ENCODE data around the gene IL12A. TPM values are rescaled to one million over a fixed set of nuclear protein-coding genes. Genes with fewer than 3 reads are reported as not detected.

Gene IL12A
- total RNA-seq, 1 donor from 2014 or later = 6.6 TPM

GRCh38 chr3:159978353-159978752 is 10.3 kb upstream of the IL12A start:
- Histone ChIP-seq H3K9me3 (no peaks in the 10 kb centered on the region), H3K27me3 (no peaks in the 10 kb centered on the region), H3K36me3 (no peaks in the 10 kb centered on the region), H3K4me1 (no peaks in the 10 kb centered on the region), H3K4me3 (no peak overlapping the region), H3K27ac (no peak overlapping the region)
- TF ChIP-seq POLR2A (IDR thresholded peaks at IDR 0.05) (no peak), POLR2AphosphoS5 (IDR thresholded peaks at IDR 0.05; ENCODE audit: insufficient read depth in 1 of 2, low read depth in 1 of 2) (no peak), CTCF (IDR thresholded peaks at IDR 0.05) (no peak)
- intact Hi-C loops (cut with DNase I) = no loop called here
- no peak for DNase-seq (ENCODE audit: extremely low spot score in 2 of 2)

- H3K9me3 ChIP-seq = no peaks in the 10 kb centered on the region
- no peaks in the 10 kb centered on the region for H3K27me3 ChIP-seq
- H3K4me1 ChIP-seq = no peaks in the 10 kb centered on the region
- intact Hi-C loops (cut with DNase I) = no loop called here
- no peak overlapping the region for H3K27ac ChIP-seq
- no peaks in the 10 kb centered on the region for H3K36me3 ChIP-seq
- H3K4me3 ChIP-seq = no peak overlapping the region
- TF ChIP-seq POLR2A (IDR thresholded peaks at IDR 0.05) (no peak), CTCF (IDR thresholded peaks at IDR 0.05) (no peak), POLR2AphosphoS5 (IDR thresholded peaks at IDR 0.05; ENCODE audit: insufficient read depth in 1 of 2, low read depth in 1 of 2) (no peak)
- no peak for DNase-seq (ENCODE audit: extremely low spot score in 2 of 2)
Observed at GRCh38 chr3:159978918-159979703, 9.5 kb upstream of the IL12A start.

GRCh38 chr3:159982442-159982974 is 6.1 kb upstream of the IL12A start:
- DNase-seq (ENCODE audit: extremely low spot score in 2 of 2) = no peak

GRCh38 chr3:159987291-159987711 is 1.3 kb upstream of the IL12A start:
- Histone ChIP-seq H3K4me1 (peaks cover 19% of the 10 kb centered on the region), H3K4me3 (no peak overlapping the region), H3K36me3 (no peaks in the 10 kb centered on the region), H3K27me3 (no peaks in the 10 kb centered on the region), H3K9me3 (no peaks in the 10 kb centered on the region), H3K27ac (no peak overlapping the region)
- DNase-seq (ENCODE audit: extremely low spot score in 2 of 2) = no peak
- TF ChIP-seq CTCF (IDR thresholded peaks at IDR 0.05) = no peak
- TF ChIP-seq POLR2AphosphoS5 (IDR thresholded peaks at IDR 0.05; ENCODE audit: insufficient read depth in 1 of 2, low read depth in 1 of 2) = no peak
- no peak for TF ChIP-seq POLR2A (IDR thresholded peaks at IDR 0.05)
- intact Hi-C loops (cut with DNase I) = no loop called here

More at GRCh38 chr3:159982442-159982974, 6.1 kb upstream of the IL12A start:
- no peaks in the 10 kb centered on the region for H3K27me3 ChIP-seq
- H3K36me3 ChIP-seq = no peaks in the 10 kb centered on the region
- H3K4me3 ChIP-seq = no peak overlapping the region
- no peak overlapping the region for H3K27ac ChIP-seq
- no peaks in the 10 kb centered on the region for H3K9me3 ChIP-seq
- H3K4me1 ChIP-seq = no peaks in the 10 kb centered on the region
- intact Hi-C loops (cut with DNase I) = no loop called here
- no peak for TF ChIP-seq CTCF (IDR thresholded peaks at IDR 0.05)
- TF ChIP-seq POLR2A (IDR thresholded peaks at IDR 0.05) = no peak
- no peak for TF ChIP-seq POLR2AphosphoS5 (IDR thresholded peaks at IDR 0.05; ENCODE audit: insufficient read depth in 1 of 2, low read depth in 1 of 2)

Data from vagina (tissue), 2 donors.